SJSA1 (cell line): ENCODE data around the gene KIF4A. TPM values are rescaled to one million over a fixed set of nuclear protein-coding genes. Genes with fewer than 3 reads are reported as not detected.
"Not testable (repeated sequence)": the region's sequence is repeated elsewhere in the genome, so short reads cannot be mapped to it uniquely, and the experiment has no call there.

Source experiments
- DNase-seq, 2 experiments: peaks; one replicate each; pipeline ENCODE4 v3.0.0-alpha.2; 2015 to 2020; ENCODE audit warnings: low spot score in 2 of 2, low read depth in 1 of 2
- H3K27ac ChIP-seq: fragments of 250-450 bp; sonication (Bioruptor Pico); 2 replicates; pipeline ENCODE4 v1.5.1; 2020; ENCODE audit warnings: mild to moderate bottlenecking, moderate library complexity
- H3K27me3 ChIP-seq: fragments of 250-450 bp; sonication (Bioruptor Pico); replicated peaks from 2 replicates; pipeline ENCODE4 v1.5.1; 2020; ENCODE audit warnings: mild to moderate bottlenecking, moderate library complexity
- H3K36me3 ChIP-seq: fragments of 250-450 bp; sonication (Bioruptor Pico); 2 replicates; pipeline ENCODE4 v1.5.1; 2020; ENCODE audit warnings: mild to moderate bottlenecking
- H3K4me1 ChIP-seq: fragments of 250-450 bp; sonication (Bioruptor Pico); replicated peaks from 2 replicates; pipeline ENCODE4 v1.6.1; 2021; ENCODE audit warnings: mild to moderate bottlenecking
- H3K4me3 ChIP-seq: fragments of 250-450 bp; sonication (Bioruptor Pico); 2 replicates; pipeline ENCODE4 v1.5.1; 2020; ENCODE audit warnings: mild to moderate bottlenecking
- H3K9me3 ChIP-seq: fragments of 250-450 bp; sonication (Bioruptor Pico); replicated peaks from 2 replicates; pipeline ENCODE4 v1.5.1; 2020; ENCODE audit warnings: mild to moderate bottlenecking
- total RNA-seq: library from RNA; depleted of rRNA; stranded (reverse); fragments of >200 nt; shearing (Covaris generic); gene quantifications from 2 replicates; pipeline ENCODE4 v1.2.3, GENCODE V29; 2014

The KIF4A gene
- total RNA-seq, 1 experiment from 2014 or later: 56.3 TPM

GRCh38 chrX:70324326-70324725 lies 34.4 kb downstream of the KIF4A start:
- Histone ChIP-seq H3K4me1 (no peaks in the 10 kb centered on the region), H3K9me3 (no peaks in the 10 kb centered on the region), H3K4me3 (no peak overlapping the region), H3K27ac (no peak overlapping the region), H3K27me3 (no peaks in the 10 kb centered on the region), H3K36me3 (peaks cover 21% of the 10 kb centered on the region)
- DNase-seq: no peak

- Histone ChIP-seq H3K4me1 (no peaks in the 10 kb centered on the region), H3K9me3 (no peaks in the 10 kb centered on the region), H3K4me3 (no peak overlapping the region), H3K27ac (no peak overlapping the region), H3K36me3 (peaks cover 63% of the 10 kb centered on the region), H3K27me3 (no peaks in the 10 kb centered on the region)
- no peak for DNase-seq
Observed at GRCh38 chrX:70331161-70331560, 41.3 kb downstream of the KIF4A start.

GRCh38 chrX:70332600-70332999 lies 42.7 kb downstream of the KIF4A start:
- no peaks in the 10 kb centered on the region for H3K9me3 ChIP-seq
- no peak overlapping the region for H3K4me3 ChIP-seq
- no peaks in the 10 kb centered on the region for H3K4me1 ChIP-seq
- H3K27me3 ChIP-seq: no peaks in the 10 kb centered on the region
- DNase-seq: no peak
- no peak overlapping the region for H3K27ac ChIP-seq
- peaks cover 64% of the 10 kb centered on the region for H3K36me3 ChIP-seq

GRCh38 chrX:70336767-70337166 lies 46.9 kb downstream of the KIF4A start:
- no peak overlapping the region for H3K27ac ChIP-seq
- no peak overlapping the region for H3K4me3 ChIP-seq
- peaks cover 38% of the 10 kb centered on the region for H3K36me3 ChIP-seq
- H3K9me3 ChIP-seq: no peaks in the 10 kb centered on the region
- no peaks in the 10 kb centered on the region for H3K27me3 ChIP-seq
- no peaks in the 10 kb centered on the region for H3K4me1 ChIP-seq
- no peak for DNase-seq

GRCh38 chrX:70338290-70338689 lies 48.4 kb downstream of the KIF4A start:
- Histone ChIP-seq H3K4me3 (no peak overlapping the region), H3K9me3 (no peaks in the 10 kb centered on the region), H3K4me1 (no peaks in the 10 kb centered on the region), H3K27ac (no peak overlapping the region), H3K27me3 (no peaks in the 10 kb centered on the region), H3K36me3 (peaks cover 43% of the 10 kb centered on the region)
- DNase-seq: no peak

- Histone ChIP-seq H3K27me3 (no peaks in the 10 kb centered on the region), H3K27ac (no peak overlapping the region), H3K36me3 (peaks cover 38% of the 10 kb centered on the region), H3K4me1 (no peaks in the 10 kb centered on the region), H3K4me3 (no peak overlapping the region), H3K9me3 (no peaks in the 10 kb centered on the region)
- no peak for DNase-seq
Observed at GRCh38 chrX:70343435-70343834, 53.5 kb downstream of the KIF4A start.

- Histone ChIP-seq H3K36me3 (peaks cover 40% of the 10 kb centered on the region), H3K4me1 (no peaks in the 10 kb centered on the region), H3K27me3 (no peaks in the 10 kb centered on the region), H3K27ac (no peak overlapping the region), H3K9me3 (no peaks in the 10 kb centered on the region), H3K4me3 (no peak overlapping the region)
- DNase-seq: no peak
Observed at GRCh38 chrX:70346418-70347070, 56.6 kb downstream of the KIF4A start.

- H3K4me3 ChIP-seq, H3K27ac ChIP-seq, H3K4me1 ChIP-seq, H3K27me3 ChIP-seq, H3K9me3 ChIP-seq, DNase-seq: not testable (repeated sequence)
- peaks cover 37% of the 10 kb centered on the region for H3K36me3 ChIP-seq
Observed at GRCh38 chrX:70348825-70349224, 58.9 kb downstream of the KIF4A start.

- not testable (repeated sequence) for H3K27ac ChIP-seq, DNase-seq, H3K4me1 ChIP-seq, H3K4me3 ChIP-seq, H3K27me3 ChIP-seq, H3K9me3 ChIP-seq
- peaks cover 35% of the 10 kb centered on the region for H3K36me3 ChIP-seq
Observed at GRCh38 chrX:70349367-70350125, 59.6 kb downstream of the KIF4A start.

GRCh38 chrX:70352496-70352895 lies 62.6 kb downstream of the KIF4A start:
- Histone ChIP-seq H3K4me3 (no peak overlapping the region), H3K27ac (no peak overlapping the region), H3K4me1 (no peaks in the 10 kb centered on the region), H3K27me3 (no peaks in the 10 kb centered on the region), H3K36me3 (peaks cover 34% of the 10 kb centered on the region), H3K9me3 (no peaks in the 10 kb centered on the region)
- no peak for DNase-seq

- no peak overlapping the region for H3K4me3 ChIP-seq
- no peak for DNase-seq
- H3K27me3 ChIP-seq: no peaks in the 10 kb centered on the region
- no peaks in the 10 kb centered on the region for H3K4me1 ChIP-seq
- H3K27ac ChIP-seq: no peak overlapping the region
- no peaks in the 10 kb centered on the region for H3K9me3 ChIP-seq
- H3K36me3 ChIP-seq: peaks cover 34% of the 10 kb centered on the region
Observed at GRCh38 chrX:70353514-70353913, 63.6 kb downstream of the KIF4A start.

- no peaks in the 10 kb centered on the region for H3K4me1 ChIP-seq
- H3K27me3 ChIP-seq: no peaks in the 10 kb centered on the region
- no peak overlapping the region for H3K27ac ChIP-seq
- no peak for DNase-seq
- H3K36me3 ChIP-seq: peaks cover 37% of the 10 kb centered on the region
- no peak overlapping the region for H3K4me3 ChIP-seq
- H3K9me3 ChIP-seq: no peaks in the 10 kb centered on the region
Observed at GRCh38 chrX:70354716-70355115, 64.8 kb downstream of the KIF4A start.

- Histone ChIP-seq H3K27me3 (no peaks in the 10 kb centered on the region), H3K4me1 (0 out of 2 replicates have a peak, but pooled peaks cover 3% of the 10 kb centered on the region), H3K27ac (no peak overlapping the region), H3K36me3 (peaks cover 20% of the 10 kb centered on the region), H3K9me3 (no peaks in the 10 kb centered on the region), H3K4me3 (no peak overlapping the region)
- DNase-seq: no peak
Observed at GRCh38 chrX:70359458-70359857, 69.6 kb downstream of the KIF4A start.

GRCh38 chrX:70360366-70360765 lies 70.5 kb downstream of the KIF4A start:
- Histone ChIP-seq H3K27ac (no peak overlapping the region), H3K36me3 (peaks cover 19% of the 10 kb centered on the region), H3K4me1 (0 out of 2 replicates have a peak, but pooled peaks cover 3% of the 10 kb centered on the region), H3K4me3 (no peak overlapping the region), H3K9me3 (no peaks in the 10 kb centered on the region), H3K27me3 (no peaks in the 10 kb centered on the region)
- DNase-seq: peak; percentile 1 to 43
